ENCODE data around the gene MTRF1L. TPM values are rescaled to one million over a fixed set of nuclear protein-coding genes. Genes with fewer than 3 reads are reported as not detected.

MTRF1L gene
- total and polyA plus RNA-seq, 2 of the 13 experiments (the other 11 are each of a cell fraction or from before 2014, with no cell fraction given) = 17.6 to 28.7 TPM

DNA sequence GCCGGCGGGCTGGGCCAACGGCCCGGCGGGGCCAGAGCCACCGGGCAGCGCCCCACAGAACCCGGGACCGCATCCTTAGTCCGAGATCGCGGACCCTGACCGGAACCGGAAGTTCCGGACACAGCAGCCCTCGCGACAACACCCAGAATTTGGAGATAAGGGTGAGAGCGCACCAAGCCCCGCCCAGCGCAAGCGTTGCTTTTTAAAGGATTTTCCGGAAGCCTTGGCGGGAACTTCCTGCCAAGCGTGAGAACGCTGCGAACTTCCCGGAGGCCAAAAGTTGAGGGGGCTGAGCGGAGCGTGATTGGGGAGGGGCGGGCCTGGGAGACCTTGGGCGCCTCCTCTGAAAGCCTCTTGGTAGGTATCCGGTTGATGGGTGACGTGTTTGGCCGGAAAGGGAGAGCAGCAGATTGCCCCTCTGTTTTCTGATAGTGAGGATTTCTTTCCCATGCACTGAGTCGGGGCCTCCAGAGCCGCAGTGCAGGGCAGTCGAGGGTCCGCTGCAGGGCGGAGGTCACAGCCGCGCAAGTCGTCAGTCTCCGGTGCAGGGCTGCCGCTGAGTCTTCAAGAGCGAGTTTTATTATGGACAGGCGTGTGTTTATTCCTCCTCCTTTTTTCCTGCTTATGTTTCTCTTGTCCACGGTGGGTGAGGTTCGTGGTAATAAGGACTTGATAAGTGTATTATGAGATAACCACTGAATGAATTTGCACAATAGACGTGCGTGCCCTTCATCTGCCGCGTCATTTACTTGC is at the start of gene MTRF1L (continued):
- TF ChIP-seq, protein P1, sequence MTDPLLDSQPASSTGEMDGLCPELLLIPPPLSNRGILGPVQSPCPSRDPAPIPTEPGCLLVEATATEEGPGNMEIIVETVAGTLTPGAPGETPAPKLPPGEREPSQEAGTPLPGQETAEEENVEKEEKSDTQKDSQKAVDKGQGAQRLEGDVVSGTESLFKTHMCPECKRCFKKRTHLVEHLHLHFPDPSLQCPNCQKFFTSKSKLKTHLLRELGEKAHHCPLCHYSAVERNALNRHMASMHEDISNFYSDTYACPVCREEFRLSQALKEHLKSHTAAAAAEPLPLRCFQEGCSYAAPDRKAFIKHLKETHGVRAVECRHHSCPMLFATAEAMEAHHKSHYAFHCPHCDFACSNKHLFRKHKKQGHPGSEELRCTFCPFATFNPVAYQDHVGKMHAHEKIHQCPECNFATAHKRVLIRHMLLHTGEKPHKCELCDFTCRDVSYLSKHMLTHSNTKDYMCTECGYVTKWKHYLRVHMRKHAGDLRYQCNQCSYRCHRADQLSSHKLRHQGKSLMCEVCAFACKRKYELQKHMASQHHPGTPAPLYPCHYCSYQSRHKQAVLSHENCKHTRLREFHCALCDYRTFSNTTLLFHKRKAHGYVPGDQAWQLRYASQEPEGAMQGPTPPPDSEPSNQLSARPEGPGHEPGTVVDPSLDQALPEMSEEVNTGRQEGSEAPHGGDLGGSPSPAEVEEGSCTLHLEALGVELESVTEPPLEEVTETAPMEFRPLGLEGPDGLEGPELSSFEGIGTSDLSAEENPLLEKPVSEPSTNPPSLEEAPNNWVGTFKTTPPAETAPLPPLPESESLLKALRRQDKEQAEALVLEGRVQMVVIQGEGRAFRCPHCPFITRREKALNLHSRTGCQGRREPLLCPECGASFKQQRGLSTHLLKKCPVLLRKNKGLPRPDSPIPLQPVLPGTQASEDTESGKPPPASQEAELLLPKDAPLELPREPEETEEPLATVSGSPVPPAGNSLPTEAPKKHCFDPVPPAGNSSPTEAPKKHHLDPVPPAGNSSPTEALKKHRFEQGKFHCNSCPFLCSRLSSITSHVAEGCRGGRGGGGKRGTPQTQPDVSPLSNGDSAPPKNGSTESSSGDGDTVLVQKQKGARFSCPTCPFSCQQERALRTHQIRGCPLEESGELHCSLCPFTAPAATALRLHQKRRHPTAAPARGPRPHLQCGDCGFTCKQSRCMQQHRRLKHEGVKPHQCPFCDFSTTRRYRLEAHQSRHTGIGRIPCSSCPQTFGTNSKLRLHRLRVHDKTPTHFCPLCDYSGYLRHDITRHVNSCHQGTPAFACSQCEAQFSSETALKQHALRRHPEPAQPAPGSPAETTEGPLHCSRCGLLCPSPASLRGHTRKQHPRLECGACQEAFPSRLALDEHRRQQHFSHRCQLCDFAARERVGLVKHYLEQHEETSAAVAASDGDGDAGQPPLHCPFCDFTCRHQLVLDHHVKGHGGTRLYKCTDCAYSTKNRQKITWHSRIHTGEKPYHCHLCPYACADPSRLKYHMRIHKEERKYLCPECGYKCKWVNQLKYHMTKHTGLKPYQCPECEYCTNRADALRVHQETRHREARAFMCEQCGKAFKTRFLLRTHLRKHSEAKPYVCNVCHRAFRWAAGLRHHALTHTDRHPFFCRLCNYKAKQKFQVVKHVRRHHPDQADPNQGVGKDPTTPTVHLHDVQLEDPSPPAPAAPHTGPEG (CRISPR knock-in tag; IDR thresholded peaks at IDR 0.05) = no peak; the same call in 1 of the 2 replicates
- TF ChIP-seq ZNF761 (CRISPR knock-in tag; conservative IDR thresholded peaks at IDR 0.05) (no peak), ZNF207 (IDR thresholded peaks at IDR 0.05; ENCODE audit: borderline replicate concordance) (no peak), MAFK (conservative IDR thresholded peaks at IDR 0.05 in 1 of 2, IDR thresholded peaks at IDR 0.05 in 1 of 2; ENCODE audit: low read length in 2 of 2) (no peak), HIVEP1 (CRISPR knock-in tag; IDR thresholded peaks at IDR 0.05) (peak; percentile 52; the same call in 1 of the 2 replicates), DDIT3 (CRISPR knock-in tag; IDR thresholded peaks at IDR 0.05) (no peak), ZNF703 (CRISPR knock-in tag; IDR thresholded peaks at IDR 0.05; ENCODE audit: borderline replicate concordance) (no peak; the same call in 1 of the 2 replicates), ZNF777 (CRISPR knock-in tag; IDR thresholded peaks at IDR 0.05) (peak; percentile 83), SSRP1 (CRISPR knock-in tag; IDR thresholded peaks at IDR 0.05) (0 out of 2 replicates have a peak, but pooled peaks have one; percentile 33), ZNF333 (CRISPR knock-in tag; IDR thresholded peaks at IDR 0.05; ENCODE audit: borderline replicate concordance) (0 out of 2 replicates have a peak, but pooled peaks have one; percentile 24), ZNF24 (IDR thresholded peaks at IDR 0.05) (no peak), ARNTL (CRISPR knock-in tag; IDR thresholded peaks at IDR 0.05) (no peak), FOXA3 (CRISPR knock-in tag; IDR thresholded peaks at IDR 0.05) (peak; percentile 50), TP53 (CRISPR knock-in tag; conservative IDR thresholded peaks at IDR 0.05) (peak; percentile 68; the same call in 1 of the 2 replicates), ZNF326 (CRISPR knock-in tag; IDR thresholded peaks at IDR 0.05; ENCODE audit: borderline replicate concordance) (no peak), ZNF543 (CRISPR knock-in tag; IDR thresholded peaks at IDR 0.05) (no peak), ZNF572 (CRISPR knock-in tag; IDR thresholded peaks at IDR 0.05) (no peak), KDM1A (CRISPR knock-in tag; IDR thresholded peaks at IDR 0.05) (no peak), ZNF687 (CRISPR knock-in tag; IDR thresholded peaks at IDR 0.05) (peak; percentile 90), ZNF816 (CRISPR knock-in tag; IDR thresholded peaks at IDR 0.05; ENCODE audit: borderline replicate concordance) (no peak), ZNF709 (CRISPR knock-in tag; IDR thresholded peaks at IDR 0.05) (peak; percentile 40)

All from HepG2 (cell line).